Adipocyte (in vitro differentiated cells): ENCODE data around the gene IGSF8.

Experiments used
- DNase-seq: peaks from one replicate; pipeline ENCODE4 v3.0.0-alpha.2; 2015; ENCODE audit warnings: low read depth
- H3K27me3 ChIP-seq: replicated peaks from 2 replicates; pipeline ENCODE4 v1.7.0; 2013; ENCODE audit warnings: mild to moderate bottlenecking, low read length, moderate library complexity; ENCODE audit not compliant: control insufficient read depth, insufficient read depth
- H3K36me3 ChIP-seq: 2 replicates; pipeline ENCODE4 v1.7.0; 2013; ENCODE audit warnings: low read length, mild to moderate bottlenecking, moderate library complexity; ENCODE audit not compliant: control insufficient read depth, insufficient read depth, severe bottlenecking
- H3K4me1 ChIP-seq: 2 replicates; pipeline ENCODE4 v1.7.0; 2013; ENCODE audit warnings: mild to moderate bottlenecking, low read length, moderate library complexity; ENCODE audit not compliant: control insufficient read depth, insufficient read depth
- H3K4me3 ChIP-seq: 2 replicates; pipeline ENCODE4 v1.7.0; 2013; ENCODE audit warnings: mild to moderate bottlenecking, low read length, moderate library complexity
- H3K9ac ChIP-seq: 2 replicates; pipeline ENCODE4 v1.7.0; 2013; ENCODE audit warnings: mild to moderate bottlenecking, low read length, moderate library complexity
- H3K9me3 ChIP-seq: 2 replicates; pipeline ENCODE4 v1.7.0; 2013; ENCODE audit warnings: mild to moderate bottlenecking, low read length, moderate library complexity; ENCODE audit not compliant: control insufficient read depth

The IGSF8 gene

GRCh38 chr1:160043543-160043942 is 54.9 kb downstream of the IGSF8 start:
- peaks cover 16% of the 10 kb centered on the region for H3K27me3 ChIP-seq
- H3K4me3 ChIP-seq = no peak overlapping the region
- no peaks in the 10 kb centered on the region for H3K9me3 ChIP-seq
- H3K4me1 ChIP-seq = peaks cover 6% of the 10 kb centered on the region
- no peak for DNase-seq
- no peaks in the 10 kb centered on the region for H3K36me3 ChIP-seq
- no peak overlapping the region for H3K9ac ChIP-seq
